ENCODE results near the gene CCM2.

The CCM2 gene

DNA sequence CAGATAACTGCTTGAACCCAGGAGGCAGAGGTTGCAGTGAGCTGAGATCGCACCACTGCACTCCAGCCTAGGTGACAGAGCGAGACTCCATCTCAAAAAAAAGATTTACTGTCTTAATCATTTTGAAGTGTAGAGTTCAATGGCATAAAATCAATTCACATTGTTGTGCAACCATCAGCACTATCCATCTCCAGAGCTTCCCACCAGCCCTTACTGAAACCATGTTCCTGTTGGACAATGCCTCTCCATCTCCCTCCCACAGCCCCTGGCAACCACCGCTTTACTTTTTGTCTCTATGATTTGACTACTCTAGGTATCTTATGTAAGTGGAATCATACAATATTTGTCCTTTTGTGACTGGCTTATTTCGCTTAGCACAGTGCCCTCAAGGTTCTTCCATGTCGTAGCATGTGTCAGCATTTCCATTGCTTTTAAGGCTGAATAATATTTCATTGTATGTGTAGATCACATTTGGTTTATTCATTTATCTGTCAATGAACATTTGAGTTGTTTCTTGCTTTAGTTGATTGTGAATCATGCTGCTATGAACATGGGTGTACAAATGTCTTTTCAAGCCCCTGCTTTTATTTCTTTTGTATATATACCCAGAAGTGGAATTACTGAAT, 55.7 kb downstream of the CCM2 start:
- H3K4me3 Mint-ChIP-seq: no peak overlapping the region
- H3K27me3 Mint-ChIP-seq (ENCODE audit: low read depth, poor library complexity): no peaks in the 10 kb centered on the region
- H3K27ac Mint-ChIP-seq: no peak overlapping the region
- peaks cover 9% of the 10 kb centered on the region for H3K9me3 Mint-ChIP-seq
- peaks cover 53% of the 10 kb centered on the region for H3K36me3 Mint-ChIP-seq (ENCODE audit: low read depth)
- no peaks in the 10 kb centered on the region for H3K4me1 Mint-ChIP-seq
- TF ChIP-seq, protein P1, sequence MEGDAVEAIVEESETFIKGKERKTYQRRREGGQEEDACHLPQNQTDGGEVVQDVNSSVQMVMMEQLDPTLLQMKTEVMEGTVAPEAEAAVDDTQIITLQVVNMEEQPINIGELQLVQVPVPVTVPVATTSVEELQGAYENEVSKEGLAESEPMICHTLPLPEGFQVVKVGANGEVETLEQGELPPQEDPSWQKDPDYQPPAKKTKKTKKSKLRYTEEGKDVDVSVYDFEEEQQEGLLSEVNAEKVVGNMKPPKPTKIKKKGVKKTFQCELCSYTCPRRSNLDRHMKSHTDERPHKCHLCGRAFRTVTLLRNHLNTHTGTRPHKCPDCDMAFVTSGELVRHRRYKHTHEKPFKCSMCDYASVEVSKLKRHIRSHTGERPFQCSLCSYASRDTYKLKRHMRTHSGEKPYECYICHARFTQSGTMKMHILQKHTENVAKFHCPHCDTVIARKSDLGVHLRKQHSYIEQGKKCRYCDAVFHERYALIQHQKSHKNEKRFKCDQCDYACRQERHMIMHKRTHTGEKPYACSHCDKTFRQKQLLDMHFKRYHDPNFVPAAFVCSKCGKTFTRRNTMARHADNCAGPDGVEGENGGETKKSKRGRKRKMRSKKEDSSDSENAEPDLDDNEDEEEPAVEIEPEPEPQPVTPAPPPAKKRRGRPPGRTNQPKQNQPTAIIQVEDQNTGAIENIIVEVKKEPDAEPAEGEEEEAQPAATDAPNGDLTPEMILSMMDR (IDR thresholded peaks at IDR 0.05): no peak
- no peak for DNase-seq

DNA sequence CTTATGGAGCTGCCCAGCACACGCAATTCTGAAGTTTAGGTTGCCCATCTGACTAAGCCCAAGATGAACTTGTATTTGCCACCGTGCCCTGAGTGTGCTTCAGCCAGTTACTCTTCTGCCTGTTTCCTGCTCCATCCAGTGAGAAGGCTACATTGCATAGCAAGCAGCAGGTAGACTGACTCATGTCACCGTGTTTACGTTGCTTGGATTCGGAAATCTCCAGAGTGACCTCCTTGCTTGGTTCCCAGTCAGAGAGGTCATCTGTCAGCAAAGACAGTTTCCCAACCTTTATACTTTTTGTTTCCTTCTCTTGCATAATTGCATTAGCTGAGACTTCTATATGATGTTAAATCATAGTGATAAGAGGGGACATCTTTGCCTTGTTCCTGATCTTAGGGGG, 57.9 kb downstream of the CCM2 start:
- H3K36me3 Mint-ChIP-seq (ENCODE audit: low read depth): peaks cover 50% of the 10 kb centered on the region

DNA sequence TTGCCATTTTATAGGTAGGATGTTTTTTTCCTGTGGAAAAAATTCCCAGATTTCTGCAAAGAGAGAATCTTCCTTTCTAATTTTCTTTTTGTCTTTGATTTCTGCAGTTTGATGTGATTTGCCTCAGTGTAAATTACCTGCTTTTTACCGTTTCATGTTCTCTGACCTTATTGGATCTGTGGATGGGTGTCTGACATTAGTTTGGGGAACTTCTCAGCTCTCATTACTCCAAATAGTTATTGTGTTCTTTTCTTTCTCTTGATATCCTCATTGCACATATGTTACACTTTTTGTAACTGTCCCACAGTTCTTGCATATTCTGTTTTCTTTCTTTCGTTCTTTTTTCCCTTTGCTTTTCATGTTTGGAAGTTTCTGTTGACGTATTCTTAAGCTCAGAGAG, 60.3 kb downstream of the CCM2 start:
- Mint-ChIP-seq H3K4me1 (no peaks in the 10 kb centered on the region), H3K4me3 (no peak overlapping the region), H3K9me3 (peaks cover 5% of the 10 kb centered on the region), H3K27me3 (ENCODE audit: low read depth, poor library complexity) (no peaks in the 10 kb centered on the region), H3K27ac (no peak overlapping the region), H3K36me3 (ENCODE audit: low read depth) (peaks cover 48% of the 10 kb centered on the region)
- TF ChIP-seq, protein P1 (IDR thresholded peaks at IDR 0.05): no peak
- DNase-seq: no peak

More for the DNA sequence above, 57.9 kb downstream of the CCM2 start:
- DNase-seq: no peak
- H3K4me1 Mint-ChIP-seq: no peaks in the 10 kb centered on the region
- H3K27ac Mint-ChIP-seq: no peak overlapping the region
- no peaks in the 10 kb centered on the region for H3K27me3 Mint-ChIP-seq (ENCODE audit: low read depth, poor library complexity)
- TF ChIP-seq, protein P1 (IDR thresholded peaks at IDR 0.05): no peak
- H3K4me3 Mint-ChIP-seq: no peak overlapping the region
- H3K9me3 Mint-ChIP-seq: peaks cover 9% of the 10 kb centered on the region

DNA sequence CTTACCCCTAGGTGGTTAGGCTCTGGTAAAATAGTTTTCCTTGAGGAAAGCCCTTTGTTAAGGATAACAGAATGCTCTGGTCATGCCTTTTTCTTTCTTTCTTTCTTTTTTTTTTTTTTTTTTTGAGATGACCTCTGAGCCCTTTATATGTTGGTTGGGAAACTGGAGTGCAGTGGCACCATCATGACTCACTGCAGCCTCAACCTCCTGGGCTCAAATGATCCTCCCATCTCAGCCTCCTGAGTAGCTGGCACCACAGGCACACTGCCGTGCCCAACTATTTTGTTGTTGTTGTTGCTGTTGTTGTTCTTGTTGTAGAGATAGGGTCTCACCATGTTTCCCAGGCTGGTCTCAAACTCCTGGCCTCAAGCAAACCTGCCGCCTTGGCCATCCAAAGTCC, 61.4 kb downstream of the CCM2 start:
- DNase-seq: no peak
- Mint-ChIP-seq H3K27me3 (ENCODE audit: low read depth, poor library complexity) (no peaks in the 10 kb centered on the region), H3K27ac (no peak overlapping the region), H3K36me3 (ENCODE audit: low read depth) (peaks cover 45% of the 10 kb centered on the region), H3K9me3 (no peaks in the 10 kb centered on the region), H3K4me3 (no peak overlapping the region), H3K4me1 (no peaks in the 10 kb centered on the region)
- TF ChIP-seq, protein P1 (IDR thresholded peaks at IDR 0.05): no peak

DNA sequence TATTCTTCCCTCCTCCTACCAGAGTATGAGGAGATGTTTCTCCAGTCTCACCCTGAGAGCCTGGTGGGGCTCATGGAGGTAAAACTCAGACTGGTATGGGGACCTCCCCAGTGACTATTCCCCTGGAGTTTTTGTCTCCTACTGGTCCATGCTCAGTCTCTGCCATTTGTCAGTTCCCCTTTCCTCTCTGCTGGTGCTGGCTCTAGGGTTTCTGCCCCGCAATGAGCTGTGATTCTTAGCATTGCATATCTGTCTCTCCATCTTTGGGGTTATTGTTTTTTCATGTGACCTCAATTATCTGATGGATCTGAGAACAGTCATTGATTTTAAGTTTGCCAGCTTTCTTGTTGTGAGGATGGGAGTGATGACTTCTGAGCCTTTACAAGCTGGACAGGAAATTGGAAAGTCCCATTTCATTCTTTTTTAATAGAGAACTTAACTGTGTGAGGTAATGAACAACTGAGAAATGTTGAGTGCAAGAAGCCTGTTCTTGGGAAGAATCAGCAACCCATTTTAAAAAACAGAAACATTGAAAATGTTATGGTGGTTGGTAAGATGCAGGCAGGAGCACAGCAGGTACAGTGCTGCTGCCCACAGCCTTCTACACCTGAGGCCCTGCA, 61.9 kb downstream of the CCM2 start:
- Mint-ChIP-seq H3K36me3 (ENCODE audit: low read depth) (peaks cover 45% of the 10 kb centered on the region), H3K4me3 (no peak overlapping the region), H3K4me1 (no peaks in the 10 kb centered on the region), H3K9me3 (no peaks in the 10 kb centered on the region), H3K27me3 (ENCODE audit: low read depth, poor library complexity) (no peaks in the 10 kb centered on the region), H3K27ac (no peak overlapping the region)
- TF ChIP-seq, protein P1 (IDR thresholded peaks at IDR 0.05): no peak
- no peak for DNase-seq
